ENCODE measurements around the gene NCAPG2. TPM values are rescaled to one million over a fixed set of nuclear protein-coding genes. Genes with fewer than 3 reads are reported as not detected.

Gene NCAPG2
- total and polyA plus RNA-seq, 2 experiments from 2014 or later: 38.7 to 91.2 TPM

GRCh38 chr7:158581440-158582088 is 123.0 kb downstream of the NCAPG2 start (continued):
- TF ChIP-seq ZNF462 (CRISPR knock-in tag; IDR thresholded peaks at IDR 0.05) (no peak), ZNF331 (CRISPR knock-in tag; IDR thresholded peaks at IDR 0.05; ENCODE audit: low read depth) (no peak), ETS1 (IDR thresholded peaks at IDR 0.05) (no peak), POLR2AphosphoS5 (IDR thresholded peaks at IDR 0.05; ENCODE audit: low read depth) (no peak), CTCF (conservative IDR thresholded peaks at IDR 0.05; ENCODE audit: low read depth in 2 of 2) (no peak)

Small RNA genes within 50 kb of the gene (microRNA-seq; reads per million reads assigned to microRNA genes)
- gene MIR5707: not detected

Small RNA genes within 50 kb of the gene (small RNA-seq; reads per million reads assigned to genes)
- gene MIR5707 (ENCODE audit: low replicate concordance): not detected
- not detected for gene THAP5P1 (ENCODE audit: low replicate concordance)

Other genes starting within 250 kb of the NCAPG2 start
- gene PTPRN2, start 117.0 kb downstream of the NCAPG2 start, total RNA-seq (2014; rRNA removed; shearing (Covaris generic)): 3.7 and 4.0 TPM in 2 replicates
- gene PTPRN2, start 117.0 kb downstream of the NCAPG2 start, polyA plus RNA-seq (2016; fragmentation: Nextera tagmentation; extraction: Ambion mirVana): 0.87 and 1.4 TPM in 2 replicates
- gene ESYT2, start 124.7 kb upstream of the NCAPG2 start, total RNA-seq (2014; rRNA removed; shearing (Covaris generic)): 50.3 and 52.7 TPM in 2 replicates
- gene ESYT2, start 124.7 kb upstream of the NCAPG2 start, polyA plus RNA-seq (2016; fragmentation: Nextera tagmentation; extraction: Ambion mirVana): 9.6 TPM in 2 replicates
- 8.3 and 9.0 TPM in 2 replicates for gene DYNC2I1, start 151.8 kb upstream of the NCAPG2 start, total RNA-seq (2014; rRNA removed; shearing (Covaris generic))
- 54.4 and 60.9 TPM in 2 replicates for gene DYNC2I1, start 151.8 kb upstream of the NCAPG2 start, polyA plus RNA-seq (2016; fragmentation: Nextera tagmentation; extraction: Ambion mirVana)

Measured in GM23338 (cell line).